ENCODE data around the gene RET. TPM values are rescaled to one million over a fixed set of nuclear protein-coding genes. Genes with fewer than 3 reads are reported as not detected.

RET gene
- total and polyA plus RNA-seq, 2 donors from 2014 or later = 1.1 to 3.1 TPM

GRCh38 chr10:43155221-43155620, 78.4 kb downstream of the RET start:
- H3K27ac ChIP-seq (ENCODE audit: low read depth in 2 of 2, low read length in 2 of 2) = no peak overlapping the region
- intact Hi-C loops (cut with DNase I) = no loop called here
- no peaks in the 10 kb centered on the region for H3K27me3 ChIP-seq (ENCODE audit: control insufficient read depth, insufficient read depth, low read length)
- H3K9me3 ChIP-seq (ENCODE audit: control insufficient read depth in 2 of 3, insufficient read depth in 1 of 3, low read length in 3 of 3) = no peaks in the 10 kb centered on the region
- no peak overlapping the region for H3K9ac ChIP-seq (ENCODE audit: low read length in 3 of 3)
- no peak overlapping the region for H3K4me3 ChIP-seq (ENCODE audit: low read length in 3 of 3)
- DNase-seq = no peak
- TF ChIP-seq CTCF (IDR thresholded peaks at IDR 0.05; ENCODE audit: borderline replicate concordance, extremely low read depth, insufficient read depth) = no peak
- H3K4me1 ChIP-seq (ENCODE audit: control insufficient read depth in 2 of 3, insufficient read depth in 2 of 3, low read depth in 1 of 3, low read length in 3 of 3) = peaks cover 0 to 6% (median 0%) of the 10 kb centered on the region in 3 donors
- H3K36me3 ChIP-seq (ENCODE audit: control insufficient read depth in 2 of 3, insufficient read depth in 3 of 3, low read length in 3 of 3) = no peaks in the 10 kb centered on the region
- FAIRE-seq = no peak

GRCh38 chr10:43155741-43156140, 78.9 kb downstream of the RET start:
- FAIRE-seq (no peak), DNase-seq (no peak)
- Histone ChIP-seq H3K9ac (ENCODE audit: low read length in 3 of 3) (no peak overlapping the region), H3K4me3 (ENCODE audit: low read length in 3 of 3) (no peak overlapping the region), H3K4me1 (ENCODE audit: control insufficient read depth in 2 of 3, insufficient read depth in 2 of 3, low read depth in 1 of 3, low read length in 3 of 3) (peaks cover 0 to 6% (median 2%) of the 10 kb centered on the region in 3 donors), H3K27me3 (ENCODE audit: control insufficient read depth, insufficient read depth, low read length) (no peaks in the 10 kb centered on the region), H3K9me3 (ENCODE audit: control insufficient read depth in 2 of 3, insufficient read depth in 1 of 3, low read length in 3 of 3) (no peaks in the 10 kb centered on the region), H3K27ac (ENCODE audit: low read depth in 2 of 2, low read length in 2 of 2) (no peak overlapping the region), H3K36me3 (ENCODE audit: control insufficient read depth in 2 of 3, insufficient read depth in 3 of 3, low read length in 3 of 3) (no peaks in the 10 kb centered on the region)
- TF ChIP-seq CTCF (IDR thresholded peaks at IDR 0.05; ENCODE audit: borderline replicate concordance, extremely low read depth, insufficient read depth) = no peak
- intact Hi-C loops (cut with DNase I) = no loop called here

GRCh38 chr10:43156590-43157341, 79.9 kb downstream of the RET start:
- Histone ChIP-seq H3K27ac (ENCODE audit: low read depth in 2 of 2, low read length in 2 of 2) (no peak overlapping the region), H3K9ac (ENCODE audit: low read length in 3 of 3) (no peak overlapping the region), H3K36me3 (ENCODE audit: control insufficient read depth in 2 of 3, insufficient read depth in 3 of 3, low read length in 3 of 3) (no peaks in the 10 kb centered on the region), H3K9me3 (ENCODE audit: control insufficient read depth in 2 of 3, insufficient read depth in 1 of 3, low read length in 3 of 3) (no peaks in the 10 kb centered on the region), H3K27me3 (ENCODE audit: control insufficient read depth, insufficient read depth, low read length) (no peaks in the 10 kb centered on the region), H3K4me3 (ENCODE audit: low read length in 3 of 3) (no peak overlapping the region), H3K4me1 (ENCODE audit: control insufficient read depth in 2 of 3, insufficient read depth in 2 of 3, low read depth in 1 of 3, low read length in 3 of 3) (peaks cover 0 to 6% (median 3%) of the 10 kb centered on the region in 3 donors)
- intact Hi-C loops (cut with DNase I) = no loop called here
- FAIRE-seq (no peak), DNase-seq (no peak)
- no peak for TF ChIP-seq CTCF (IDR thresholded peaks at IDR 0.05; ENCODE audit: borderline replicate concordance, extremely low read depth, insufficient read depth)
